HG03520 (cell line): ENCODE results near the gene TMEM185A.
"Not testable (repeated sequence)": the region's sequence is repeated elsewhere in the genome, so short reads cannot be mapped to it uniquely, and the experiment has no call there.

ENCODE experiments used
- ATAC-seq: cut with Tn5 transposase; IDR thresholded peaks from one replicate; pipeline ENCODE4 v1.9.1; 2021; ENCODE audit warnings: mild to moderate bottlenecking, moderate library complexity; ENCODE audit not compliant: unreplicated experiment

The TMEM185A gene

DNA sequence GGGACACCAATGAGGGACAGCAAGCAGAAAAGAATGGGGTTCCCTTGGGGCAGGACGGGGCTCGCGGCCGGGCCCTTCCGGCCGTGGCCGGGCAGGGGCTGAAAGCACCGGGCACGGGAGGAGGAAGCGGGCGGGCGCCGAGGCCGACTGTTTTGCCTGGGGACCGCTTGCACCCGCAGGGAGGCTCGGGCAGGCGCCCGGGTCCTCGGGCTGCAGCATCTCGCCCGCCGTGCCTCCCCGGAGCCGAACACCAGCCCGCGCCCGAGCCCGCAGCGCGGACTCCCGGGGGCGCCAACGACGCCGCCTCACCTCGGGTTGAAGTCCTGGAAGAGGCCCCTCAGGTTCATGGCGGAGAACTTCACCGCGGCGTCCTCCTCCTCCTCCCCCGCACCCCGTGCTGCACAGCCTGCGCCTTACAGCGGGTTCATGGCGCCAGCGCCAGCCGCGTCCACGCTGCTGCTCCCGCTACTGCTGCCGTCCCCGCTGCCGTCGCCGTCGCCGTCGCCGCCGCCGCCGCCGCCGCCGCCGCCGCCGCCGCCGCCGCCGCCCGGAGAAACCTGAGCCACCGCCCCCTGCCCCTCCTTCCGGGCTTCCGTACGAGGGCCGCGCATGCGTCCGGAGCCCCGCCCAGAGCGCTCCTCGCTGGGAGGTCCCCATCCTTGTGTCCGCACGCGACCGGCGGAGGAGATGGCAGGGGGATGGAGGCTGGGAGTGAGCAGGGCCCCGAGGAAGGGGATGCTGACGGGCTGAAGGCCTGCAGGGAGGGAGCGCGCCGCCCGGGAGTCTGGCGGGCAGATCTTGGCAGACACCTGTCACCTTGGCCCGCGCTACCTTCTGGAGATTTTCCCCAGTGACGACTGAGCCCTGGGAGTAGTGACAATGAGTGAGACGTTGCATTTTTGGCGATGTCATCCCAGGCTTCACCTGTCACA is at the start of gene TMEM185A:
TSS of gene TMEM185A (minus strand) at position 559 of the 932 bp plus-strand sequence. CDS start at position 347, 212 bp downstream.
- ATAC-seq = peak; percentile 84

DNA sequence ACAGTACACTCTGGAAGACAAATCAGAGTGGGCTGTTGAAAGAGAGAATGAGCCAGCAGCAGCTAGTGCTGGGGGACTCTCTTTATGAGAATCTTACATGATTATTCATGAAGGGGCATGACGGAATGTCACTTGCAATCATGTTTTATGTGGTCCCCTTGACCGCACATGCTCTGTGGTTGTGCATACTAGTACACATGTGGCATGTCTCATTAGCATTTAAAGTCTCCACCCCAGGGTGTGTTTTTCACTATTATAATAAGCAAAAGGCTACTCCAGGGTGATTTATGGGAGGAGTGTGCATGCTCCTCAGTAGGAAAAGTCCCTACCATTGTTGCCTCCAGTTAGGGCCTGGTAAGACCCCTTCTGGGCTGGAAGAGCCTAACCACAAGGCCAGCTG is 49.6 kb upstream of the TMEM185A start:
- ATAC-seq = no peak

DNA sequence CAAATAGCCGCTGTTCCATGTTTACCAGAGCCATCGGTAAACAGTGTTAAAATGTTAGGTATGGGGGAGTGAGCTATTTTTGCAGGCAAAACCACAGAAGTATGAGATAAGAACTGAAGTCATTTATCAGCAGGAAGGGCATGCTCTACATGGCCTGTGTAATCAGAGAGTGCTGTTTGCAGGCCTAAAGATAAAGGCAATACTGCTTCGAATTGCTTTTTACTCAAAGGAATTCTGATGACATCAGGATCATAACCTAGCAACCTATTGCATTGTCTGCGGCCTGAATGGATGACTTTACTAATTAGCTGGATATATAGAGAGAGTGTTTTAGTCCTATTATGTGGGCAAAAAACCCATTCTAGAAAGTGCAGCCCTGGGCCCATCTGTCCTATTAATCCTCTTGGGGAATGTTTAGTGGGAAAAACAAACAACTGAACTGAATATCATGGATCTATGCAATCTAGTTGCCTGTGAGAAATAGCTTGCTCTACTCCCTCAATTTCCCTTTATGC is 47.6 kb upstream of the TMEM185A start:
- not testable (repeated sequence) for ATAC-seq

DNA sequence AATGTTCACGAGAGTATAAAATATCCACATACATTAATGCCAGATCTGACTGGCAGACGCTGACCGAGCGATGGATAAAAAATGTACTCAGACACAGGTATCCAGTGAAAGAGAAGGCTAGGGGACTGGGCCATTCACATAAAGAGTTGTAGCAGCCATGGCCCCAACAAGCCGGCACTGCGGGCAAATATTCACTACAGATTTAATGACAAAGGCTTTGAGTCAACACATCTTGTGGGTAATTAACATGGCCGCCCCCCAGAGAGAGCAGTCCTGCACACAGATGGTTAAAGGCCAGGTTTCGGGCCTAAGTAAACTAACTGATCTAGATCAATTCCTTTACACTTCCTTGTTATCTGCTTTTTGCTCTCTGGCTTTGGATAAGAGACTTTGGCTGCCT is 44.0 kb upstream of the TMEM185A start:
- not testable (repeated sequence) for ATAC-seq

DNA sequence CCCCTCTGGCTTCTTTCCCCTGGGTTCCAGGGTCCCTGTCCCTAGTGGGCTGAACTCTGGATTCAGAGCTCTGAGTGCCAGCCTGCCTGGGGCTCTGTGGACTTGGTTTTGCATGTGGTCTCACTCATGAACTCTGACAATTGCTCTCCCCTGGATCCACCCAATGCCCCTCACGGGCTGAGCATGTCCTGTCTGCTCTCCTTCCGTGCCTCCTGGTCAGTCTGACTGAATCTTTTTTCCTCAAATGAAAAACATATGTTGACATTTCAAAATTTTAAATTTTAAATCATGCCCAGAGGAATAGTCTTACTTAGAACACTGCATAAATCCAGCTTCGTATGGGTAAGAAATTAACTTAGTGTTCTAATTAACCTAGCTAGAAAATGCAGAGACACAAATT is 43.5 kb upstream of the TMEM185A start:
- not testable (repeated sequence) for ATAC-seq

DNA sequence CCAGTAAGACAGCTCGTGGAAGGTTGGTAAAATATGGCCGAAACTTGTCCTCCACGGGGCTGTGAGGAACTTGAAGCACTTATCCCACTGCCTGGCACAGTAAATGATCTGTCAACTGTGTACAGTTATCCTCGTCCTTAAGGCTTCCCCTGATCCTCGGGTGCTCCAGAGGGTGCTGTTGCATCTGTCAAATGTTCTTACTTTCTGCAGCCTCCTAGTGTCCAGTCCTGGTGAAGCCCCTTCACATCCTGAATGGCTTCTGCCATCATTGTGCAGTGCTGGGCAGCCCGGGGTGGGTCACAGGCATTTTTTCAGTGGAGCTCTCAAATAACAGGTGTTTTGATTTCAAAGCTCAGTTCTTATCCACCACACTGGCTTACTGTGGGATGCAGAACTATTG is 29.0 kb upstream of the TMEM185A start:
- not testable (repeated sequence) for ATAC-seq

DNA sequence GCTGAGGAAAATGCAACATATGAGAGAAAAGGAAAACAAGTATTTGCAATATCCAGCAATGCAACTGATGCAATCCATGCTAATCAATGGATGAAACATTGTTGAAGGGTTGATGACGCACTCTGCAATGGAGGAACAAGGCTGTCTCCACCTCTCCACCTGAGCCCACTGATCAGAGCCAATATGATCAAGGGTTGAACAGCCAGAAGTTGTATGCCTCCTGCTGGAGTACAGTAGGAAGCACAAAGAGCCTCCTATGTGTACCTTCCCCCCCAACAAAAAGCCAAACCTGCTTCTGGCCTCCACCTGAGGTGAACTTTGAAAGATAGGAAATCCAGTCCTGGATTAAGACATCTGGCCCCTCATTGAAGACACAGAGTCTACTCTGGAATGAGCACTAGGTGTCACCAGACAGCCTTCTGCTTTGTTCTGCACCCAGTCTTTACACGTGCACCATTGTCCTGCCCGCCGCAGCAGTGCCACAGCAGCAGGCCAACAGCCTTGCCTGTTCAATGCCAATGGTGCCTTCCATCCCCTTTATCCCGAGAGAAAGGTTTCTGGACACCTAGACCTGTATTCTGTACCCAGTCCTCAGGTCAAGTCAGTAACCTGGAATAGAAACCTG is 24.8 kb upstream of the TMEM185A start:
- not testable (repeated sequence) for ATAC-seq

DNA sequence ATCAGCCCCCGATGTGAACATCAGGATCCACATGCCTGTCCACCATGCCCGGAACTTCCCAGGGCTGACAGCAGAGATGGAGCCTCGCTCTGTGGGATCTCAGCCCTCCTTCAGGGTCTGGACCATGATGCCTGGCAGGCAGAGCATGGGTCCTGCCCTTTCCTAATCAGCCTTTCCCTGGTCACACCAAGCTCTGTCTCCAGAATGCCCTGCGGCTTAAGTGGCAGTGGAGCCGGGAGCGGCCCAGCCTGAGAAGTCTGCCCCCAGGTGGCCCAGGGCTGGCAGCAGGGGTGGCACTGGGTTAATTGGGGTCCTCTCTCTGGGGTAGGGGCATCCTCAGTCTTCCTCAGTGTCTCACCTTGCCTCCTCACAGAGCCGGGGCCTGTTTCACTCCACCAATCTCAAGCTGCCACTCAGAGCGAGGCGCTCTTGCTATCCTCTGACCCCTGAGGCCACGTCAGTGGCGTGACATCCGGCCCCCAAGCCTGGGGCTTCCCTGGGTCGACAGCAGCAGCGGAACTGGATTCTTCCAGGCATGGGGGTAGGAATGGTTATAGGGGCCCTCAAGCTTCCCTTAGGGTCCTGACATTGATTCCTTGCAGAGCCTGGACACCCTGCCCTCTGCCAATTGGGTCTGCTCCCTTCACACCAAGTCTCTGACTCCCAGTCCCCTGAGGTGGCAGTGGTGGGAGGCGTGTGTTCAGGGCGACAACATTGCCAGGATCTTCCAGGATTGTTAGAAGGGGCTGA is 20.8 kb upstream of the TMEM185A start:
- no peak for ATAC-seq

DNA sequence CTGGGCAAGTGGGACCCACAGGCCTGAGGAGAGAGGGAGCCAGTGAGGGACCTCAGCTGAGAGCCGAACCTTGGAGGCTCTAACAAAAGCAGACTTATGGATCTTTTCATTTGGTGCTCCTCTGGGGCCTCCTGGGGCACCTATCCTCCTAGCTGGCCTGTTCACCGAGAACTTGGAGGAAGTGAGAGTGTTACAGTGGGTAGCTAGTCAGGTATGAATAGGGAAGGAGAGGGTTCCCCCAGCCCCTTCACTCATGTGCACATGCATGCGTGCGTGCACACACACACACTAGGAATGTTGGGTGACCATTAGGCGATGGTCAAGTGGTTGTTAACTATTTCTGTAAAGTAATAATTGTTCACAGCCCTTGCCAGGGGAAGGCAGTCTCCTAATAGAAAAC is 18.6 kb upstream of the TMEM185A start:
- ATAC-seq = no peak

DNA sequence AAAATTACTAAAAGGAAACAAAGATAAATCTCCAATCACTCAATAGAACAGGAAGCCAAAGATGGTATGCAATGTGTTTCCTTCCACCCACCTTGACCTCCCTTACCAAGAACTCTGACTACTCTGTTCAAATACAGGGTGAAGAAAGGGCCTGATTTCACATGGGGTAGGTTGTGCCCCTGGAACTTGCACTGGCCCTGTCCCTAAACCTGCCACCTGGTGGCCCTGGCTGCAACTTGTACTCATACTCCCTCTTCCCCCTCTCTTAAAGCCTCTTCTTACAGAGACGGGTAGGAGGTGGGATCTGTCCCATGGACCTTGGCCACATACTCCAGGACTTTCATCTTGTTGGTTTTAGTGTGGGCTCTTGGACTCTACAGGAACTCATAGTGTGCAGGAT is 17.3 kb upstream of the TMEM185A start:
- ATAC-seq = no peak

DNA sequence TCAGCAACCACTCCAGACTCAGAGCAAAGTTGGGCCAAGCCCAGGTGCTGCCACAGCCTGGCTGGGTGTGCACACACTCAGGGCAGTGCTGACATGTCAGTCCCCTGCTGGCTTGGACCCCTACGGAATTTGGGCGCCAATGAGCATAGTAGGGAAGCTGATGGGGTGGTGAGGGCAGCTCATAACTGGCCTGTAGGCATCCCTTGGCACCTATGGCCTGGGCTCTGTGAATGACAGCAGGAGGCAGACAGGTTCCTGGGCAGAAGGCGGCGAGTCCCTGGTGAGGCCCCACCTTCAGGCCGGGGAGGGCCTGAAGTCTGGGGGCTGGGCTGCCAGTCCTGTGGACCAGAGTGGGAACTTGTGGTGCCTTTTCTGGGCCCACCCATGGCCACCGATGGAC is 15.9 kb upstream of the TMEM185A start:
- no peak for ATAC-seq

DNA sequence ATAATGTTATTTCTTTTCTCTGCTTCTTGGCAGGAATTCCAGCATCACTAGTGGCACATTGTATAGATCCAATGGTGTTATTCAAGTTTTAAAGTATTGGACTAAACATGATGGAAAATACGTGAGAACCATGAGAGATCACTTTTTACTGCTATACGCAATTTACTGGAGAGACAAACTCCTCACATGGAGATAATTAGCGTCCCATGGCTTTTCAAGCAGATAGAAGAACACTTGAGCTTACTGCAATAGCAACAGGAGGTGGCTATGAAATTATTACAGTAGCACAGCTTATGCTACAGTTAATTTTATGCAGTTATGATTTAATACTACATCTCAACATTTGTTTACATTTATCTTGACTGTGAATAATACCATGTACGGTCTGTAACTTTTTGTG is 11.9 kb upstream of the TMEM185A start:
- no peak for ATAC-seq

DNA sequence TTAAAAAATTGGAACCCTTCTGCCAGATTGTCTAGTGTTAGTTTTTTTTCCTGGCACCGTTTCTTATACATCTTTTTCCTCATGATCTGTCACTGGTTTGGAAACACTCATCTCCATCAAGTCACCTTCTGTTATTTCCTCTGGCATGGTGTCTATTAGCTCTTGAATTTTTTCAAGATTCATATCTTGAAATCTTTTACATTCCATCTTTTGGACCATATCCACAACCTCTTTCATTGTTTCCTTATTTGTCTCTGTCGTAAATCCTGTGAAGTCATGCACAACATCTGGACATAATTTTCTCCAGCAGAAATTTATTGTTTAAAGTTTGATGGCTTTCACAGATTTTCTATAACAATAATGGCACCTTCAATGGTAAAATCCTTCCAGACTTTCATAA is 10.2 kb upstream of the TMEM185A start:
- ATAC-seq = no peak

DNA sequence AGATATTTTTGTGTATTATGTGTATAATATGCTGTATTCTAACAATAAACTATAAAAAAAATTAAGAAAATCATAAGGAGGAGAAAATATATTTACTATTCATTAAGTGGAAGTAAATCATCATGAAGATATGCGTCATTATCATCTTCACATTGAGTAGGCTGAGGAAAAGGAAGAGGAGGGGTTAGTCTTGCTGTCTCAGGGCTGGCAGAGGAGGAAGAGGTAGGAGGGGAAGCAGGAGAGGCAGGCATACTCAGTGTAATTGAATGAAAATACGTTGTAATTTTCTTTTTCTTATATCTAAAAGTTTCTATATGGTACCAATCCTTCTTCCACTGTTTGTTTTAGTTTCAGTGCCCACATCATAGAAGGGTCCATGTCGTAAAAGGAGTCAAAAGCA is 9.8 kb upstream of the TMEM185A start:
- ATAC-seq = no peak

DNA sequence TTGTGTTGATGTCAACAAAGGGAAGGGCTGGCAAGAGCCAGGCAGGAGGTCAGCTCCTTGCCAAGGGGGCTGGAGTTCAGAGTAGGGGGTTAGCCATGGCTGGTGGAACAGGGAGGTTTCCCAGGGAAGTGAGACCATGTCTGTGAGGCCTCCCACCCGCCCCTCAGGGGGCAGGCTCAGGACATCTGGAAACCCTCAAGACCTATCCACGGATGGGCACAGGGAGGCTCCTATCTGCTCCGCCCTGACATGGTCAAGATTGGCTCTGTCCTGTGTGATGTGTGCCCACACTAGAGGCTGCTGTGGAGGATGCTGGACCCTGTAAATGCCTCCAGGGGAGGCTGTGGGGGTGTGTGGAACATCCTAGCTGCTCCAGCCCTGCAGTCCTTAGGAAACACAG is 8.0 kb upstream of the TMEM185A start:
- no peak for ATAC-seq

DNA sequence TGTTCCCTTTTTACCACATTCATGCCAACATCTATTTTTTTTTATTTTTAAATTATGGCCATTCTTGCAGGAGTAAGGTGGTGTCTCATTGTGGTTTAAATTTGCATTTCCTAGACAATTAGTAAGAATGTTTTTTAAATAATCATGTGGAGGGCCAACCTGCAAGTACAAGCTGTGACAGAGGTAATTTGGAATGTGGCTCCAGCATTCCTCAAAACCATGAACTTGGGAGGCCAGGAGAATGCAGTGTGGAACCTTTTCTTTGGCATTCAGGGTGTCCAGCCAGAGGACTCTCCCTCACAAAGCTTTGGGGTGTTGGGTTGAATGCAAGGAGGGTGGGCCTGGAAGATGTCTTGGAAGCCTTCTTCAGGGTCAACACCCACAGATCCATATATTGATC is 7.3 kb upstream of the TMEM185A start:
- ATAC-seq = no peak

DNA sequence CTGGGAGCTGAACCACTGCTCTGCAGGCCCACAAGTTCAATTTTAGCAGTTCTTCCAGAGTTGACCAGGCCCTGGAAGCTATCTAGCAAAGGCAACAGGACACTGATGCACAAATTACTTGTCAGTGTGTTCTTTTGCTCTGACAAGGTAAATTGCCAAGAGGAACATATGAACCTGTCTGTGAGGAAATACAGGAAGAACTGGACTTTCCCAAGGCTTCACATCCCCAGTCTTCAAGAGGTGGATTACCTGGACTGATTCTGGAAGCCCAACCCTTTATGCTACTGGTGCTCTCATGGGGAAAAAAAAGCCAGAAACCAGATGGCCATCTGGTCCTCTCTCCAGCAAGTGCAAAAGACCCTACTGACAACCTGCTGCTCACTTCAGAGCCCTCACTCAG is 1.9 kb upstream of the TMEM185A start:
- ATAC-seq = no peak

DNA sequence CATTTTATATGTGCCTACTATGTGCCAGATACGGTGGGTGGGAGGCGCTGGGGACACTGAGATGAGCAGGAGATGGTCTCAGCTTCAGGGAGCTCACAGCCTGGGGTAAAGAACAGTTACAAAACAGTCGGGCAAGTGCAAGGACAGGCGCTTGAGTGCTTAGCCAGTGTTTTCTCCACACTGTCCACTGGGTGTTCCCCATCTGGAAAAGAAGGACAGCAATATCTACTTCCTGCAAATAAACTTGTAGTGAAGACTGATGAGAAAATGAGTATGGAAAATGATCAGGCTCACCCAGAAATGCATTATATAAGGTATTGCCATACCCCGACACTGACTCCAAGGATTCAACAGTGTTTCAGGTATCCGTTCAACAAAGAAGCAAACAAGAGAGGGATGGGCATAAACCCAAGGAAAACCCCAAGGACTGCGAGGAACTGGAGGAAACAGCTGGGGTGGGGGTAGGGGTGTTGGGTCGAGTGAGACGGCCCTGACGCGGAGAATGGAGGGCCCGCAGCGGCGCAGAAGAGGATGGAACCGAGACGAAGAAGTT is 835 bp downstream of the TMEM185A start:
- no peak for ATAC-seq

DNA sequence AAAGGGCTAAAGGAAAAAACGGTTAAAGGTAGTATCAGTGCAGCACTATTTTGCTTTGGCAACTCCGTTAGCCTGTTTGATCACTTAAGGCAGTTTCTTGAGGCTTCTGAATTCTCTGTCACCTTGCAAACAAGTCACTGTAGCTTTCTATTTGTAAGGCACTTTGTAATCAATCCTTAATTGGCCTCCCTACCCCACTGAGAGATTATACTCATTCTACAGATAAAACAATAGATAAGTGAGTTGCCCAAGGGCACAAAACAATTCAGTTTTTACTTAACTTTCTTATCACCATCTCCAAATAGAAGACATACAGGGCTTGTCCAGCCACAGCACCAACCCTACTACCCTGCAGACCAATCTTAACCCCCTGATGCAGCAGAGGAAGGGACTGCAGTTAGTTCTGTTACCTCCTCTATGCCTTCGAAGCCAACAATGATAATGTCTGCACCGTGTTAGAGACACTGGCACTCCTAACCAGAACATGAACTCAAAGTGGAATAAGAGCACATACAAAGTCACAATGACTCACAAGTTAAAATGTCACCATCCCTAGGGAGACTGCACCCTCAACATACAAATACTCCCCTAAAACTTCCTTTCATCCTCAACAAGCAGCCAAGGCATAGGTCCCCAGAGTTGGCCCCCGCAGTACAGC is 1.7 kb downstream of the TMEM185A start:
- ATAC-seq = no peak

DNA sequence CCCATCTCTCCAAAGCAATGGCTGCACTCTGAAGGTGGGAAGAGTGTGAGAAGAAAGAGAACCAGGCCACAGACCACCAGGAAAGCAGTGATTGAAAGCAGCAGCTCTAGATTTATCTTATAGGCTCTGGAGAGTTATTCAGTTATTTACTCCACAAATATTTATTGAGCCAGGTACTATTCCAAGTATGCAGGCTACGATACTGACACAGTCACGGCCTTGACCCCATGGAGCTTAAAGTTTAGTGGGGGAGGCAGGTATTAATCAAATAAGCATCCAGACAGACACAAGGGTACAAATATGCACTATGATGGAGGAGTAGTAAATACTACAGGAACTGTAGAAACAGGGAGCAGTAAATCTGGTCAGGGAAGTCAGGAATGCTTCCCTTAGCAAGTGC is 2.8 kb downstream of the TMEM185A start:
- no peak for ATAC-seq

DNA sequence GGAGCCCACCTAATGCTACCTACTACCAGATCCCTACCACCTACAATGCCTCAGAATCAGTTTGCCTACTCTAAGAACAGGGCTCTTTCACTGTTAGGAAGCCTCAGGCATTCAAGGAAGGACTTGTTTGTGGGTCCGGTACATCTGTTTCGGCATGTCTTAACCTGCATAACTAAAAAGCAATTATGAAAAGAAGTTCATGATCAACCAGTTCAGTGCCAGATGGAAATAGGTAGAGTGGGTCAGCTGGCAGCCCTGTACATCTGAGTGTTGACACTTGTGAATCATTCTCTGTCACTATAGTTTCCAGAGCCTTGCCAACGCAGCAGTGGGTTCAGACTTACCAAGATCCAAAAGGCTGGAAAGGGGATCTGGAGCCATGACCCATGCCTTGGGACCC is 3.3 kb downstream of the TMEM185A start:
- ATAC-seq = no peak
